Activated T-cell treated with anti-CD3 and anti-CD28 coated beads, Interleukin-2, amount 50 U/mL, for 1 hour (primary cell): Measurements from ENCODE around the gene HSPB6.
"Not testable (repeated sequence)": the region's sequence is repeated elsewhere in the genome, so short reads cannot be mapped to it uniquely, and the experiment has no call there.

Experiments used
- DNase-seq: peaks from one replicate; pipeline ENCODE4 v3.0.0-alpha.2; 2020

Gene HSPB6, protein sequence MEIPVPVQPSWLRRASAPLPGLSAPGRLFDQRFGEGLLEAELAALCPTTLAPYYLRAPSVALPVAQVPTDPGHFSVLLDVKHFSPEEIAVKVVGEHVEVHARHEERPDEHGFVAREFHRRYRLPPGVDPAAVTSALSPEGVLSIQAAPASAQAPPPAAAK

DNA sequence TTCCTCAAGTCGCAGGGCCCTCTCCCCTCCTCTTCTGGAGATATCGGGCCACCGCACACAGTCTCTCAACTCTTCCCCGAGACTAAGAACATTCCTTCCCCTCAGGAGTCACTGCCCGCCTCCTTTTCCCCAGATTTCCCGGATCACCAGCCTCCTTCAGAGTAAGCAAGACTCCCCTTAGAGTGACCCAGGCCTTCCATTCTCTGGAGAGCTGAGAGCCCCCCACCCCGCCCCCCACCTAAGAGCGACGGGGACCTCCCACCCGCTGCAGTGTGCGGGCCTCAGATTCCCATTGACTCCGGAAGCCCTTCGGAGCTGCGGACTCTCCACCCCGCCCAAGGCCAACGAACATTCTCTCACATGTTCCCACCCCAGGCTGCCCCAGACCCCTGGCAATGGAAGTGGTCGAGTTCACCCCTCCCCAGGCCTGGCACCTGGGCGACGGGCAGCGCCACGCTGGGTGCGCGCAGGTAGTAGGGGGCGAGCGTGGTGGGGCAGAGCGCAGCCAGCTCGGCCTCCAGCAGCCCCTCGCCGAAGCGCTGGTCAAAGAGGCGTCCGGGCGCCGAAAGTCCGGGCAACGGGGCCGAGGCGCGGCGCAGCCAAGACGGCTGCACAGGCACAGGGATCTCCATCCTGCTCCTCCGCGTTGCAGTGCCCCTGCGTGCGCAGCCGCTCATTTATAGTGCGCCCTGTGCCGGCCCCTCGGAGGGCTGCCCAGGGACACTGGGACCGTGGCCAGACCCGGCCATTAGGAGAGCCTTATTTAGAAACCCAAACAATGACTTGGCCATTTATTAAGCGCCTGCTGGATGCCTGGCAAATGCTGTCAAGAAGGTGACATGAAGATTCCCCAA, at the start of gene HSPB6:
HSPB6 (minus strand) TSS at position 653 of the 854 bp plus-strand sequence; CDS start at position 632, 21 bp downstream.
- no peak for DNase-seq

DNA sequence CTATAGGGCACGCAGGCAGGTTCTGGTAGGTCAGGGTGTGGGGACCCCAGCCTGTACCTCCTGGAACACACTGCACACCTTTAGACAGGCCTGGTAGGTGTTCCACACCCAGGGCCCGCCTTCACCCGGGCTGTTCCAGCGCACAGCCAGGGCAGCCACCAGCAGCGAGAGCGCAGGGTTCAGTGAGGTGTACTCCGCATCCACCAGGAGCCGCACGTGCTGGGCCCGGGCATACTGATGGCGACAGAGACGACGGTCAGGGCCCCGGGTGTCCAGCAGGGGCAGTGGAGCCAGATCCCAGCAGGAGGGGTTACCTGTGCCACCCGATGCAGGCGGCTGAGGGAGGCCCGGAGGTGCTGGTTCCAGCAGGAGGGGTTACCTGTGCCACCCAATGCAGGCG, 49.8 kb upstream of the HSPB6 start:
- no peak for DNase-seq

DNA sequence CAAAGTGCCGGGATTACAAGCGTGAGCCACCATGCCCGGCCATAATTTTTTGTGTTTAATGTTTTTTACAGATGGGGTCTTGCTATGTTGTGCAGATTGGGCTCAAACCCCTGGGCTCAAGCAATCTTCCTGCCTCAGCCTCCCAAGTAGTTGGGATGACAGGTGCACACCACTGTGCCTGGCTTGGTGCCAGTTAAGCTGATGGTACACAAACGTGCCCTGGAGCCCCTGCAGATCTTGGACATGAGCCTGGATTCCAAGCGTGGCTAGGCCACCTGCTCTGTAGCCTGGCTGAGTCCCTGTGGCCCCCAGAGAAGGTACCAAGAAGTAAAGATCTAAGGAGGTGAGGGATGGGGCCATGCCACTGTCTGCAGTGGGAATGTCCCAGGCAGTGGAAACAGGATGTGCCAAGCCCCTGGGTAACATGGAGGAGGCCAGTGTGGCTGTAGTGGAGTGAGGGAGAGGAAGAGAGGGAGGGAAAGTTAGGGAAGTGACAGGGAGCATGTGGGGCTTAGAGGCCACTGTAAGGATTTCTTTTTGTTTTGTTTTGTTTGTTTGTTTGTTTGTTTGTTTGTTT, 48.8 kb upstream of the HSPB6 start:
- DNase-seq = no peak

DNA sequence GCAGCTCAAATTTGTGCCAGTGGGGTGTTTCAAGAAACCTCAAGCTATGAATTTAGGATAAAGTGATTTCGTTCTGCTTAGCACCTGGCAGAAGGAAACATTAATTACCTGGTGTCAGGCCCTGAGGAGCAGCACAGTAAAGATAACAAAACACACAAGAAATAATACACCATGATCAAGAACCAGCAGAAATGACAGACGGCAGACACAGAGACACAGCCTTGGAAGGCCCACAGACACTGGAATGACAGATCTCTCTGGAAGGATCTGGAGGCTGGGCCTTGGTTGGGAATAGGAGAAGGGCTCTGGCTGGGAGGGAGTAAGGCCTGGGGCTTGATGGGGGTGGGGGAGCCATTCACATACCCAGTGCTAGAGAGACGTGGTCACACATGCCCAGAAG, 45.0 kb upstream of the HSPB6 start:
- no peak for DNase-seq

DNA sequence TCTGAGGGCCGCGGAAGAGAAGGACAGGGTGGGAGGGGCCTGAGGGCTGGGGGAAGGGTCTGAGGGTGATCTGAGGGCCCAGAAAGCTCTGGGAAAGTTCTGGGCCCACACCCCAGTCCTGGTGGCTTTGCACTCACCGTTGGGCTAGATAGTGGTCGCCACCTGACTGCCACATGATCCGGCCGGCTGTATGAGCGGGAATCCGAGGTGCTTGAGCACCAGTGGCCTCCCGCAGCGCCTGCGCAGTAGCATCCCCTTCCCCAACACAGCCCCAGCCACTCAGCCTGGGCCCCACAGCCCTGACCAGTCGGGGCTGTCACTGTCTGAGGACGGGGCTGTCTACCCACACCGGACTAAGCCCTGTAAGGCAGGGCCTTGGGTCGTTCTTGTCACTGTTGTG, 40.8 kb upstream of the HSPB6 start:
- DNase-seq = no peak

DNA sequence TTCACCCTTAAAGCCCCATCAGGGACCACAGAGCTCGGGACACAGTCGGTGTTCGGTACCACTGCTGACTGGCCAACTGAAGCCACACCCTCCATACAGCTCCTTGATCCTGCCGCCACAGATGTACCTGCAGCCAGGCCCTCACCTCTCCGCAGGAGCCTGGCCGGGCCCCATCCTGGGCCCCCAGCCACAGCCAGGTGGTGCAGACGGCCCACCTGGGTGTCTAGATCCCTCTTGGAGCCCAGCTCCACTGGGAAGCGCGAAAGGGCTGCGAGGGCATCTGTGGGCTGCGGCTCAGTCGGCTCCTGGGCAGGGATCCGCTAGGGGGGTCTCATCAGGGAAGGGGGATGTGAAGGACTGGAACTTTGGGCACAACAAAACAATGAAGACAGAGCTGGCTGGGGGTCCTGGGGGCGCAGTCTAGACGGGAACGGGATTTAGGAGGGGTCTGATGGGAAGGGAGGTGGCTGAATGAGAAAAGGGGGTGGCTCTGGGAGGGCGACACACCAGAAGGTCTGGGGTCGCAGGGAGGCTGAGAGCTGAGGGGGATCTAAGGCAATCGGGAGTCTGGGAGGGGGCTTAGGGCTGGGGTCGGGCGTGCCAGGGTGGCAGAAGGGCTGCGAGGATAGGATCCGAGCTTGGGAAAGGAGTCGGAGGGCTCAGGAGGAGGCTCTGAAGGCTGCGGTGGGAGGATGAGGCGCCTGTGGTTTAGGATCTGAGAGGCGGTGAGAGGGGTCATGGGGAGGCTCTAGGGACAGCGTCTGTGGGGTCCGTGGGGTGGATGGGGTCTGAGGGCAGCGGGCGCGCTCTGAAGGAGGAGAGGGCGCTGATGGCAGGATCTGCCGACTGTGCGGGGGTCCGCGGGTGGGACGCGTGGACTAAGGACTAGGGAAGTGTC, 40.1 kb upstream of the HSPB6 start:
- no peak for DNase-seq

DNA sequence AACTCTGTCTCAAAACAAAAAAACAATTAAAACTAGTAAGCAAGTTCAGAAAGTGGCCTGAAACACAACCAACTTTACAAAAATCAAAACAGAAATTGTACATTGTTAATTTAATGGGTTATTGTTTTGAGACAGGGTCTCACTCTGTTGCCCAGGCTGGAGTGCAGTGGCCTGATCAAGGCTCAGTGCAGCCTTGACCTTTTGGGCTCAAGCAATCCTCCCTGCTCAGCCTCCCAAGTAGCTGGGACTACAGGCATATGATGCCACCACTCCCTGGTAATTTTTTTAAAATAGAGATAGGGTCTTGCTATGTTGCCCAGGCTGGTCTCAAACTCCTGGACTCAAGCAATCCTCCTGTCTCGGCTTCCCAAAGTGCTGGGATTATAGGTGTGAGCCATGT, 38.7 kb upstream of the HSPB6 start:
- not testable (repeated sequence) for DNase-seq

DNA sequence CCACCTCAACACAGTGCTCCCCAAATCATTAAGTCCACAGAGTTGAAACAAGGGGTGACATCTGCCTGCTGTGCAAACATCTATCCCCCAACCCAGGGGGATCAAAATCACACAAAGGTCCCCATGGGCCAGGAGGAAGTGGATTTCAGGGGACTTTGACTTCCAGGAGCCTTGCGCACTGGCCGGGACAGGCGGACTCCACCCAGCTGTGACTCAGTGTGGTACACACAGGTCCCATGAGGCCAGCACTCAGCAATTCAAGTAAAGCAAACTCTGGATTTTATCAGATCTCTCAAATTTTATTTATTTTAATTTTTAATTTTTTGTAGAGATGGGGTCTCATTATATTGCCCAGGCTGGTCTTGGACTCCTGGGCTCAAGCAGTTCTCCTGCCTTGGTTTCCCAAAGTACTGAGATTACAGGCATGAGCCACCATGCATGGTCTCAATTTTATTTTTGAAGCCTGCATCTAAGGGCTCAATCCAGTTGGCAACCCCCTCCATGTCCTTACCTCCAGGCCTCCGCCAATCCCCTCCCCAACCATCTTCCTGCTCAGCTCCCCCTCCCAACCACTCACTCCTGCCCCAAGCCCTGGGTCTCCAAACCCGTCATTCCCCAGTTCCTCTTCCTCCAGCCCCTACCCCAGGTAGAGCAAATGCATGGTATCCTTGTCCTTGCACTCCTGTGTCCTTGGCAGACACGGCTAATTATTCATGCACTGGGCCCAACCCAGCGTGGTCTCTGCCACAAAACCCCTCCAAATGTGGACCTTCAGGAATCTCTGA, 36.7 kb upstream of the HSPB6 start:
- no peak for DNase-seq

DNA sequence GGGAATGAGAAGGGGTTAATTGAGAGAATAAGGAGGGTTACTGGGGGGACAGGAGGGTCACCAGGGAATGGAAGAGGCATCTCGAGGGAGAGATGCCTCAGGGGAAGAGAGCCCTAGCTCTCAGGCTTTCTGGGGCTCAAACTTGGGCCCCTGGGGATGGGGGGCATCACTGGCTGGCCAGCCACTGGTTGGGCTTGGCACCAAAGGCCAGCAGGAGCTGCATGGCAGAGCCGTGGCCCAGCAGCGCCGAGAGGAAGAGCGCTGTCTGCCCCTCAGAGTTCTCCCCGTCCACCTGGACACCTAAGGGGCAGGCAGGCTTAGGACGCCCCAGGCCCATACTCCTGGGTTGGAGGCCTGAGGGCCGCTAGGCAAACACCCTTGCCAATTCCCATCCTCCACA, 36.1 kb upstream of the HSPB6 start:
- DNase-seq = no peak

DNA sequence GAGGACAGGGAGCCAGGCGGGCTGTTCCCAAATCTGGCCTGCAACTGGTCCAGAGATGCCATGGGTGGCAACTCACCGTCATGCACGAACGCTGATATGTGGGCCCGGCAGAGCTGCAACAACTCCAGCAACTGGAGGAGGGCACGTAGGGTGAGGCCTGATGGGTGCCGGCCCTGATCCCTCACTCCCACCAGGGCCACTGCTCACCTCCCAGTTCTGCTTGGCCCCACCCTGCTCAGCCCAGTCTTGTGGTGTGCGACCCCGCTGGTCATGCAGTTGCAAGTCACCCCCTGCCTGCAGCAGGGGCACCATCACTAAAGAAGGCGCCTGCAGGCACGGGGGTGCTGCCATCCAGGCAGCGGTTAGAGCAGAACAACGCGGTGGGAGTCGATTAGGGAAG, 35.5 kb upstream of the HSPB6 start:
- no peak for DNase-seq

DNA sequence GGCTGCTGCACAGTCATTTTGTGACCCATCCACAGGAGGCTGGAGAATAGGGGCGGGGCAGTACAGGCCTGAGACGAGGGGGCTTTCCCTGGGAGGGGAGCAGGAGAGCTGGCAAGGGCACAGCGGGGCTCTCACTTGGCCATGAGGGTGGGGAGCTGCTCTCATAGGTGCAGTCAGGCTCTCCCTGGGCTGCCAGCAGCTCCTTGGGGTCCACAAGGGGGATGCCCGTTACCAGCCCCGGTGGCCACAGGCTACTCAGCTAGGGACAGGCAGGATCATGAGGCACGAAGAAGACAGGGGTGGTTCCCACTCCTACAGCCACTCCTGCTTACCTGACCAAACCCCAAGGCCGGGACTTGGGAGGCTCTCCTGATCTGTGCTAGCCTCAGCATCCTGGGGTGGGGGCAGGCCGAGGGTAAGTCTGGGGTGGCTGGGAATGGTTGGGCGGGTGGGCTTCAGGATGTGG, 35.0 kb upstream of the HSPB6 start:
- DNase-seq = no peak

DNA sequence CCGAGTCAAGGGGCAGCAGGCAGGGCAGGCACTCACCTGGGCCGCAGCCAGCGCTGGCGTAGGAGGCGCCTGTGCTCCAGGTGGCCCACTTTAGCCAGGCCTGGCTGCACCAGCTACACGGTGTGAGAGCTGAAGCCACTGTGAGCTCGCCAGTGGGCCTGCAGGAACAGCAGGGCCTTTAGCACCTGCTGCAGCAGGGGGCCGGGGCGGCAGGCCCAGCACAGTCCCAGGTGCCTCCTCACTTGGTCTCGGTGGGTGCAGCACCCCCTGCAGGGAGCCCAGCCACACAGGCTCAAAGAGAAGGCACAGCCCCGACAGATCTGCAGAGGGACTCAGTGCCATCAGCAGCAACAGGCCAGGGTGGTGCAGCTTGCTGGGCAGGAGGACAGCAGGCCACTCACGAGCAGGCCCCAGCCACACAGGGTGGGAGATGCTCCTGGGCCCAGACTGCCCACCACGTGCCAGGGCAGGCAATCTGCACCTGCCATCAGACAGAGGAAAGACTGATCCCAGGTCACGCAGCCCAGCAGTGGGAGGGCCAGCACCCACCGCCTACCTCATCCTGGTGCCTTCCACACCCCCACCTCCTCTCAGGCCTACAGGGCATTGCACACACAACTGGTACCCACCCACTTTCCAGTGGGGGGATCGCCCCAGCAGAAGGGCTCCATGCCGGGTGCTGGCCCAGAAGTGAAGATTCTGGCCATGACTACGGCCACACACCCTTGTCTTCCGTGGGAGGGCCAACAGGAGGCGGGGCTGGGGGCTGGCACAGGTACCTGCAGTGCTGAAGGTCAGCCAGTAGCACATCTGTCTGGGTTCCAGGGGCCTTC, 34.4 kb upstream of the HSPB6 start:
- DNase-seq = no peak

DNA sequence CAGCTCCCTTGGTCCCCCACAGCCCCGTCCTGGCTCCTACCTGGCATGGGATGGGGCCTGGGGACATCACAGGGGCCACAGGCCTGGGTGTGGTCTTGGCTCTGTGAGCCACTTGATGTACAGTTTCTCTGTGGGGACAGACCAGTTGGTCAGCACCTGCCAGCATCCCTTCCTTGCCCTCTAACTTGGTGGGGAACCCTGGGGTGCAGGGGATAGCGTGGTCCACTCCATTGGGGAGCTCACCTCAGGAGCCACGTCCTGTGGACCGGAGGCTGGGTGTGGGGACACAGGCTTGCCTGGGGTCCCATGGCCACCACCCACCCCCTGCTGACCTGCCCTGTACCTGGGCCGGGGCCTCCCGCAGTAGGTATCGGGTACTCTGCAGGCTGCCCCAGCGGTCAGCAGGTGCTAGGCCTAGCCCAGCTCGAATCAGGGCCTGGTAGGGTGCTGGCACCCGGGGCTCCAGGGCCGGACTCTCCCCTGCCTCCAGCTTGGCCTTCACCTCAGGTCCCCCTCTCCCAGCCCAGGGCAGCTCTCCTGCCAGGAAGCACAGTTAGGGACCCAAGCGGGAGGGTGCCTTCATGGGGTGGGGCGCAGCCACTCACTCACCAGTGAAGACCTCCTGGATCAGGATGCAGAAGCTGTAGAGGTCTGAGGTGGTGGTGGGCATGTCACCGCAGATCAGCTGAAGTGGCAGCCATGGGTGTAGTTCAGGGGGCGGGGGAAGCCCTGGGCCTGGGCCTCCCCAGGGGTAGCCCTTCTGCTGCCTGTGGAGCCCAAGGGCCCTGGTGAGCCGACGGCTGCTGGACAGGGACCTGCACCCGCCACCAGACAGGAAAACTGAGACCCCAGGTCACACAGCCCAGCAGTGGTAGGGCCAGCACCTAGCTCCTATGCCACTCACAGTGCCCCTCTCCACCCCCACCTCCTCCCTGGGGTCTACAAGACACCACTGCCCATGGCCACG, 33.4 kb upstream of the HSPB6 start:
- no peak for DNase-seq

DNA sequence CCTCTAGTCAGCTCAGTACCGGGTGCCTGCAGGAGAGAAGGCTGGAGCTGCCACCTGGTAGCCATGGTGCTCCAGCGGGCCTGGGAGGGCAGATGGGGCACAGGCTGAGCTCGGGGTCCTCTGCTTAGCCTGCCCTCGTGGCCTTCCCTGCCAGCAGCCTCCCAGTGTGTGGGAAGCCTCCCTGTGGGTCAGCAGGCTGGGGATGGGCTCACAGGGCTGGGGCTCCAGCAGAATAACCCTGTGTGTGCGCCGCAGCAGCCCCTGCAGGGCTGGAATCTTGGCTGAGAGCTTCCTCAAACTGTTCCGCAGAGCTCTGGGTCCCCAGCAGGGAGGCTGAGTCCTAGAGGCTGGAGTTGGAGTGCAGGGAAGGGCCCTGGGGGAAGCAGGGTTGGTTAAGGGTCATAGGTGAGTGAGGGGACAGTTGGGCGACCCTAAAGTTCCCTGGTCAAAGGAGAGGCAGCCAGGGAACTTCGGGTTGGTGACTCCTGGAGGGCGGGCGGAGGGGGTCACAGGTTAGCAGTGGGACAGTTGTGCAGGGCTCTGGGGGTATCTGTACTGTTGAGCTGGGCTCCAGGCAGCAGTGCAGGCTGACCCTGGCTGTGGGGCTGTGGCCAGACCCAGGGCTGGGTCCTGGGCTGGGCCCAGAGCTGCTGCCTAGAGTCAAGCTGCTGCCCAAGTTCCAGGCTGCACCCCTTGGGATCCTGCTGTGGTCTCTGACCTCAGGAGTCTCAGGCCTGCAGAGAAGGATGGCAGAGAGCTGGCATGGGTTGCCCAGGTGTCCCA, 32.6 kb upstream of the HSPB6 start:
- DNase-seq = no peak

DNA sequence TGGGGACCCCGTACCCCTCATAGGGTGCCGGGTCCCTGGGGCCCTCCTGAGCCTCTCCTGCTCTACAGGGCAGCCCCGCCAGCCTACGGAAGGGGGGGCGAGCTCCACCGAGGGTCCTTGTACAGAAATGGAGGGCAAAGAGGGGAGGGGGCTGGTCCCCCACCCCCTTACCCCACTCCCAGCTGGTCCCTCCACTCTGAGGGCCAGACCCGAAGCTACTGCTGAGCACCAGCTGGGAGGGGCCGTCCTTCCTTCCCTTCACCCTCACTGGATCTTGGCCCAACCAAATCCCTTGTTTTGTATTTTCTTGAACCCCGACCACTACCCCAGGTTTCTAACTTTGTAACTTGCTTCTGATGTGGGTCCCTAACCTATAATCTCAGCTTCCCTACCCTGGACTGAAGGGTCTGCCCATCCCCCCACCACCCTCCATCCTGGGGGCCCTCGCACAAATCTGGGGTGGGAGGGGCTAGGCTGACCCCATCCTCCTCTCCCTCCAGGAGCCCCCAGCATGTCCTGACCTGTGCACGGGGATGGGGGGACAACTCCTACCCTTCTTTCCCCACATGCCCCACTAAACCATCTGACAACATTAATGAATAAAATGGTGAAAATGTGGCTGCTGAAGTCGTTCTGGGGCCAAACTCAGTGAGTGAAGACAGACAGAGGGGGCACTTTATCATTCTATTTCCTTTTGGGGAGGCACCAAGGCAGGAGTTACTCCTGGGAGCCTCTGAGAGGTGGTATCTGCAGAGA, 31.6 kb upstream of the HSPB6 start:
- DNase-seq = no peak

DNA sequence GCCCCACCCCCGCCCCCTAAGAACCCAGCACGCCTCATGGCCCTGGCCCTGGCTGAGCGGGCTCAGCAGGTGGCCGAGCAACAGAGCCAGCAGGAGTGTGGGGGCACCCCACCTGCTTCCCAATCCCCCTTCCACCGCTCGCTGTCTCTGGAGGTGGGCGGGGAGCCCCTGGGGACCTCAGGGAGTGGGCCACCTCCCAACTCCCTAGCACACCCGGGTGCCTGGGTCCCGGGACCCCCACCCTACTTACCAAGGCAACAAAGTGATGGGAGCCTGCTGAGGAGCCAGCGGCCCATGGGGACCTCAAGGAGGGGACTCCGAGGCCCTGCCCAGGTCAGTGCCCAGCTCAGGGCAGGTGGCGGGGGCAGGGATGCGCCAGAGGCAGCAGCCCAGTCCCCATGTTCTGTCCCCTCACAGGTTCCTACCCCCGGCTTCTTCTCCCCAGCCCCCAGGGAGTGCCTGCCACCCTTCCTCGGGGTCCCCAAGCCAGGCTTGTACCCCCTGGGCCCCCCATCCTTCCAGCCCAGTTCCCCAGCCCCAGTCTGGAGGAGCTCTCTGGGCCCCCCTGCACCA, 30.5 kb upstream of the HSPB6 start:
- DNase-seq = no peak

DNA sequence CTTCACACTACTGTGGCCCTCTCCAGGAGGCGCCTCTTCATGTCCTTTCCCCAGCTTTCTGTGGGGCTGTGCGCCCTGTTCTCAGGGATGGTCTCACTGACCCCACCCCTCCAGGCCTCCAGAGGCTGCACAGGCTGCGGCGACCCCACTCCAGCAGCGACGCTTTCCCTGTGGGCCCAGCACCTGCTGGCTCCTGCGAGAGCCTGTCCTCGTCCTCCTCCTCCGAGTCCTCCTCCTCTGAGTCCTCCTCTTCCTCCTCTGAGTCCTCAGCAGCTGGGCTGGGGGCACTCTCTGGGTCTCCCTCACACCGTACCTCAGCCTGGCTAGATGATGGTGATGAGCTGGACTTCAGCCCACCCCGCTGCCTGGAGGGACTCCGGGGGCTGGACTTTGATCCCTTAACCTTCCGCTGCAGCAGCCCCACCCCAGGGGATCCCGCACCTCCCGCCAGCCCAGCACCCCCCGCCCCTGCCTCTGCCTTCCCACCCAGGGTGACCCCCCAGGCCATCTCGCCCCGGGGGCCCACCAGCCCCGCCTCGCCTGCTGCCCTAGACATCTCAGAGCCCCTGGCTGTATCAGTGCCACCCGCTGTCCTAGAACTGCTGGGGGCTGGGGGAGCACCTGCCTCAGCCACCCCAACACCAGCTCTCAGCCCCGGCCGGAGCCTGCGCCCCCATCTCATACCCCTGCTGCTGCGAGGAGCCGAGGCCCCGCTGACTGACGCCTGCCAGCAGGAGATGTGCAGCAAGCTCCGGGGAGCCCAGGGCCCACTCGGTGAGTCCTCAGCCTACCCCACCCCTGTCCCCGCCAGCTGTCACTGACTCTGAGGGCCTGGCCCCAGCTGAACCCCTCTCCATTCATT, 29.7 kb upstream of the HSPB6 start:
- no peak for DNase-seq
